Endothelial cell of umbilical vein (primary cell): ENCODE measurements around the gene ZBTB33. TPM values are rescaled to one million over a fixed set of nuclear protein-coding genes. Genes with fewer than 3 reads are reported as not detected.

Source experiments
- BruUV-seq: library from RNA; stranded (reverse); fragments of 400-500 nt; replicated peaks from 2 replicates; lab custom pipeline; 2021; lab: Mats Ljungman, UMichigan
- CTCF ChIA-PET: fragments of 300-600, 350-600 bp; sonication (Branson Sonifier 250); formaldehyde crosslinking; loops from one replicate; lab custom pipeline; 2021; ENCODE audit warnings: antibody characterized with exemption, inconsistent platforms; lab: Charles Lee
- POLR2A ChIA-PET: fragments of 300-600, 350-600 bp; sonication (Branson Sonifier 250); formaldehyde crosslinking; loops from one replicate; lab custom pipeline; 2021; ENCODE audit warnings: antibody characterized with exemption, inconsistent platforms; lab: Charles Lee
- DNase-seq: peaks from one replicate; pipeline ENCODE4 v3.0.0-alpha.2; 2011; ENCODE audit warnings: low read depth, low spot score
- FAIRE-seq: peaks from 2 replicates; lab custom pipeline; 2011; peaks lifted over from hg19 to GRCh38; lab: Jason Lieb, UNC
- H2AFZ ChIP-seq: 2 replicates; pipeline ENCODE4 v1.6.0; 2012; ENCODE audit warnings: low read depth, low read length, control low read depth, inconsistent platforms
- H3K27ac ChIP-seq: 2 replicates; pipeline ENCODE4 v1.5.1; 2011; ENCODE audit warnings: low read depth, mild to moderate bottlenecking, control low read depth, low read length, moderate library complexity; ENCODE audit not compliant: insufficient read depth
- H3K27me3 ChIP-seq, 2 experiments: 2 replicates each; pipeline versions ENCODE4 v1.6.0 to v1.6.1; 2011; ENCODE audit warnings: low read length in 2 of 2, mixed read lengths in 1 of 2; ENCODE audit not compliant: control insufficient read depth in 2 of 2, insufficient read depth in 2 of 2
- H3K36me3 ChIP-seq, 2 experiments: 2 replicates in 1 of 2; 3 replicates in 1 of 2; pipeline ENCODE4 v1.5.1; 2011; ENCODE audit warnings: low read length in 2 of 2, mild to moderate bottlenecking in 1 of 2, moderate library complexity in 1 of 2; ENCODE audit not compliant: control insufficient read depth in 2 of 2, insufficient read depth in 2 of 2; ENCODE audit errors: extremely low read depth in 1 of 2
- H3K4me1 ChIP-seq: 3 replicates; pipeline ENCODE4 v1.5.1; 2011; ENCODE audit warnings: mild to moderate bottlenecking, low read length; ENCODE audit not compliant: control insufficient read depth, insufficient read depth; ENCODE audit errors: extremely low read depth
- H3K4me2 ChIP-seq: 2 replicates; pipeline ENCODE4 v1.6.1; 2011; ENCODE audit warnings: low read length, control low read depth, mixed read lengths; ENCODE audit not compliant: insufficient read depth
- H3K4me3 ChIP-seq, 3 experiments: fragments of 200-600 bp in 1 of 3; sonication (generic), shearing (Covaris generic) in 1 of 3; replicated peaks in 1 of 3; 2 replicates each; pipeline ENCODE4 v1.5.1; 2011 to 2016; ENCODE audit warnings: control low read depth in 3 of 3, low read length in 3 of 3, mild to moderate bottlenecking in 2 of 3, inconsistent platforms in 1 of 3, low read depth in 1 of 3, moderate library complexity in 1 of 3; ENCODE audit not compliant: insufficient read depth in 1 of 3
- H3K79me2 ChIP-seq: 2 replicates; pipeline ENCODE4 v1.6.0; 2012; ENCODE audit warnings: low read length, inconsistent platforms; ENCODE audit not compliant: control insufficient read depth, insufficient read depth
- H3K9ac ChIP-seq: replicated peaks from 2 replicates; pipeline ENCODE3; 2011; ENCODE audit warnings: low read length, control low read depth; ENCODE audit not compliant: insufficient read depth; ENCODE audit errors: extremely low read depth
- H3K9me1 ChIP-seq: replicated peaks from 3 replicates; pipeline ENCODE4 v1.6.0; 2011; ENCODE audit warnings: mild to moderate bottlenecking, low read length; ENCODE audit not compliant: control insufficient read depth, insufficient read depth; ENCODE audit errors: extremely low read depth
- H3K9me3 ChIP-seq: replicated peaks from 2 replicates; pipeline ENCODE4 v1.5.1; 2012; ENCODE audit warnings: low read length, inconsistent platforms; ENCODE audit not compliant: control insufficient read depth, insufficient read depth
- H4K20me1 ChIP-seq: replicated peaks from 2 replicates; pipeline ENCODE3; 2011; ENCODE audit warnings: mild to moderate bottlenecking, low read length; ENCODE audit not compliant: control insufficient read depth, insufficient read depth; ENCODE audit errors: extremely low read depth
- EZH2 ChIP-seq: IDR thresholded peaks from 2 replicates; pipeline ENCODE4 v1.6.1; 2012; ENCODE audit warnings: borderline replicate concordance, low read depth, mild to moderate bottlenecking, moderate library complexity, low read length, inconsistent platforms; ENCODE audit not compliant: severe bottlenecking
- FOS ChIP-seq: IDR thresholded peaks from 2 replicates; pipeline ENCODE4 v1.6.1; 2011; ENCODE audit warnings: mild to moderate bottlenecking, low read length, moderate library complexity, borderline replicate concordance; ENCODE audit not compliant: insufficient read depth
- GATA2 ChIP-seq: IDR thresholded peaks from 2 replicates; pipeline ENCODE4 v1.7.0; 2011; ENCODE audit warnings: low read depth, mild to moderate bottlenecking, moderate library complexity, mixed read lengths, low read length; ENCODE audit not compliant: insufficient read length, insufficient read depth
- JUN ChIP-seq: IDR thresholded peaks from 2 replicates; pipeline ENCODE4 v1.6.1; 2011; ENCODE audit warnings: borderline replicate concordance, low read depth; ENCODE audit not compliant: insufficient read length, insufficient read depth
- MYC ChIP-seq: IDR thresholded peaks from one replicate; pipeline ENCODE4 v1.6.1; 2011; ENCODE audit warnings: mild to moderate bottlenecking, low read depth, low read length
- POLR2A ChIP-seq: IDR thresholded peaks from 2 replicates; pipeline ENCODE4 v1.6.1; 2012; ENCODE audit warnings: low read depth, mild to moderate bottlenecking, control low read depth, low read length
- POLR2AphosphoS5 ChIP-seq: IDR thresholded peaks from 2 replicates; pipeline ENCODE4 v1.6.1; 2012; ENCODE audit warnings: low read depth, mild to moderate bottlenecking, control low read depth, low read length, moderate library complexity; ENCODE audit not compliant: insufficient read depth
- dilution Hi-C: fragments of 300-500 bp; cut with MboI; formaldehyde crosslinking; loops from one replicate; pipeline ENCODE4 v1.15.0; 2019; ENCODE audit warnings: low sequenced_read_pairs; ENCODE audit not compliant: extremely low pct_ligation_motif_present
- intact Hi-C: fragments of 100-400 bp; cut with micrococcal nuclease; formaldehyde crosslinking; loops from one replicate; pipeline ENCODE4 v1.10.0; 2022
- polyA plus RNA-seq, 4 experiments: library from polyadenylated mRNA; depleted of rRNA in 3 of 4; stranded (reverse) in 3 of 4; unstranded in 1 of 4; fragments of >200 nt; gene quantifications; 2 replicates each; pipeline versions ENCODE4 v1.2.1 to v1.2.3, GENCODE V29; 2011 to 2012; ENCODE audit warnings: missing spikeins in 1 of 4
- total RNA-seq: library from RNA; stranded (reverse); gene quantifications from 2 replicates; pipeline ENCODE4 v1.2.3, GENCODE V29; 2021
- TF ChIP-seq, protein P1 (sequence below), 2 donors: IDR thresholded peaks; 1 replicate in 1 of 2; 2 replicates in 1 of 2; pipeline ENCODE4 v1.5.1; 2011; ENCODE audit warnings: low read length in 2 of 2, mild to moderate bottlenecking in 2 of 2, moderate library complexity in 2 of 2, control low read depth in 1 of 2, inconsistent platforms in 1 of 2, low read depth in 1 of 2; ENCODE audit not compliant: insufficient read depth in 1 of 2; ENCODE audit errors: extremely low read depth in 1 of 2
- TF ChIP-seq, protein P2 (sequence below): IDR thresholded peaks from 2 replicates; pipeline ENCODE4 v1.6.1; 2011; ENCODE audit not compliant: insufficient read depth, insufficient read length

ZBTB33 gene
- total and polyA plus RNA-seq, 2 donors (not counting 3 experiments of a cell fraction or from before 2014, with no cell fraction given), result 3.7 to 16.3 TPM

DNA sequence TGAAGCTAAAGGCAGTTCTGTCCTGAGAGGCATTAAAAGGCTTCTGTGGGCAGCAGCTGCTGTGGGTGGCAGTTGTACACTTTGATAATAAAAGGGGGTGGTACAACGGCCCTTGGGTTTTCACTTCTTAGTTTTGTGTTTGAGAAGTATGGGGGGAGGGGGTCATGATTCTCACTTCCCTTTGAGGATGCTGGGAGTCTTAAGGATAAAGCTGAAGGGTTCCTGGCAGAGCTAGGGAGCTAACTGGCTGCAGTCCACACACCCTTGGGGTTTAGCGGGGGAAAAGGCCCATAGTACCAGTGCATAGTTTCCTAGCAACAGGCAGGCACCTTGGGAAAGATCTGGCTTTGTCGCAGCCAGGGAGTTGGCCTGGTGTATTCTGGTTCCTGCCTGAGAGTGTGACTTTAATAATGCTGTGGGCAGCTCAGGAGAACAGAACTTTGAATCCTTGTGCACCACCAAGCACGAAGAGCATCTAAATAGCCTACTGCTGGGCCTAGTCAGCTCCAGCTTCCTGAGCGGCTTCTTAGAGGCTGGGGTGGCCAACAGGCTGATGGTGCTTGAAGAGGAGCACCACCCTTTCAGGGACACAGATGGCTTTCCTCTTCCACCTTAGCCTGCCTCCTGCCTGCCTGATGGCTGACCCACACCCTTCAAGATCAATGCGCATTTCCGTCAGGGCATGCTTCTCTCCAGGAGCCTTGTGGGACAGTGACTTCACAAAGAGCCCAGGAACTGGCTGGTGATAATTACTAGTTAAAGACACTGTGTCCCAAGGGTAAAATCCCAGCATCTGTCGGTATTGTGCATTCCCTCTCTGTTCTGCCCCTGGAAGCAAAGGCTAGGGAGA is 12.5 kb downstream of the ZBTB33 start:
- no TSS peak for BruUV-seq
- H3K4me2 ChIP-seq, result no peak overlapping the region
- no peaks in the 10 kb centered on the region for H3K79me2 ChIP-seq
- DNase-seq (no peak), FAIRE-seq (no peak)
- no peaks in the 10 kb centered on the region for H3K27me3 ChIP-seq
- no peaks in the 10 kb centered on the region for H4K20me1 ChIP-seq
- TF ChIP-seq, protein P1, sequence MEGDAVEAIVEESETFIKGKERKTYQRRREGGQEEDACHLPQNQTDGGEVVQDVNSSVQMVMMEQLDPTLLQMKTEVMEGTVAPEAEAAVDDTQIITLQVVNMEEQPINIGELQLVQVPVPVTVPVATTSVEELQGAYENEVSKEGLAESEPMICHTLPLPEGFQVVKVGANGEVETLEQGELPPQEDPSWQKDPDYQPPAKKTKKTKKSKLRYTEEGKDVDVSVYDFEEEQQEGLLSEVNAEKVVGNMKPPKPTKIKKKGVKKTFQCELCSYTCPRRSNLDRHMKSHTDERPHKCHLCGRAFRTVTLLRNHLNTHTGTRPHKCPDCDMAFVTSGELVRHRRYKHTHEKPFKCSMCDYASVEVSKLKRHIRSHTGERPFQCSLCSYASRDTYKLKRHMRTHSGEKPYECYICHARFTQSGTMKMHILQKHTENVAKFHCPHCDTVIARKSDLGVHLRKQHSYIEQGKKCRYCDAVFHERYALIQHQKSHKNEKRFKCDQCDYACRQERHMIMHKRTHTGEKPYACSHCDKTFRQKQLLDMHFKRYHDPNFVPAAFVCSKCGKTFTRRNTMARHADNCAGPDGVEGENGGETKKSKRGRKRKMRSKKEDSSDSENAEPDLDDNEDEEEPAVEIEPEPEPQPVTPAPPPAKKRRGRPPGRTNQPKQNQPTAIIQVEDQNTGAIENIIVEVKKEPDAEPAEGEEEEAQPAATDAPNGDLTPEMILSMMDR (IDR thresholded peaks at IDR 0.05; ENCODE audit: extremely low read depth in 1 of 2, insufficient read depth in 1 of 2, low read depth in 1 of 2, low read length in 2 of 2), result no peak
- no peak for TF ChIP-seq POLR2AphosphoS5
- TF ChIP-seq, protein P2, sequence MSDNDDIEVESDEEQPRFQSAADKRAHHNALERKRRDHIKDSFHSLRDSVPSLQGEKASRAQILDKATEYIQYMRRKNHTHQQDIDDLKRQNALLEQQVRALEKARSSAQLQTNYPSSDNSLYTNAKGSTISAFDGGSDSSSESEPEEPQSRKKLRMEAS, result no peak
- TF ChIP-seq JUN, result no peak
- TF ChIP-seq MYC, result no peak
- TF ChIP-seq GATA2, result no peak
- no peak for TF ChIP-seq EZH2
- TF ChIP-seq POLR2A, result no peak
- no peak for TF ChIP-seq FOS
- intact Hi-C loops (no loop called here), dilution Hi-C loops (no loop called here)
- no peaks in the 10 kb centered on the region for H3K9me1 ChIP-seq
- H3K36me3 ChIP-seq, result no peaks in the 10 kb centered on the region
- H3K4me1 ChIP-seq, result no peaks in the 10 kb centered on the region
- POLR2A ChIA-PET, result no interaction called here
- H3K9ac ChIP-seq, result no peak overlapping the region
- H3K27ac ChIP-seq, result no peak overlapping the region
- CTCF ChIA-PET, result no interaction called here
- no peak overlapping the region for H2AFZ ChIP-seq
- no peak overlapping the region for H3K4me3 ChIP-seq
- no peaks in the 10 kb centered on the region for H3K9me3 ChIP-seq
